ENCODE results near the gene SMYD2. TPM values are rescaled to one million over a fixed set of nuclear protein-coding genes. Genes with fewer than 3 reads are reported as not detected.
A peak's percentile ranks its signal among the peaks of the same experiment; 100 is the strongest.

The SMYD2 gene
- 41.6 TPM for total RNA-seq
- long read RNA-seq, transcript SMYD2-201 (12 exons, 1,671 nt), result major isoform, 44 of 69 reads
- long read RNA-seq, transcript SMYD2-203 (11 exons, 1,618 nt), result minor isoform, 8 of 69 reads
- long read RNA-seq, partial matches to known transcripts, result 6 of 69 reads
- long read RNA-seq, other reads (novel, unspliced or antisense), result 11 of 69 reads

- no peaks in the 10 kb centered on the region for H3K36me3 ChIP-seq
- DNase-seq (peak; percentile 87), ATAC-seq (peak; percentile 91 to 92)
- no peaks in the 10 kb centered on the region for H3K27me3 ChIP-seq (ENCODE audit: low read depth)
- peaks cover 28% of the 10 kb centered on the region for H3K4me1 ChIP-seq
- intact Hi-C loops (cut with DNase I), result no loop called here
- TF ChIP-seq, protein P1, sequence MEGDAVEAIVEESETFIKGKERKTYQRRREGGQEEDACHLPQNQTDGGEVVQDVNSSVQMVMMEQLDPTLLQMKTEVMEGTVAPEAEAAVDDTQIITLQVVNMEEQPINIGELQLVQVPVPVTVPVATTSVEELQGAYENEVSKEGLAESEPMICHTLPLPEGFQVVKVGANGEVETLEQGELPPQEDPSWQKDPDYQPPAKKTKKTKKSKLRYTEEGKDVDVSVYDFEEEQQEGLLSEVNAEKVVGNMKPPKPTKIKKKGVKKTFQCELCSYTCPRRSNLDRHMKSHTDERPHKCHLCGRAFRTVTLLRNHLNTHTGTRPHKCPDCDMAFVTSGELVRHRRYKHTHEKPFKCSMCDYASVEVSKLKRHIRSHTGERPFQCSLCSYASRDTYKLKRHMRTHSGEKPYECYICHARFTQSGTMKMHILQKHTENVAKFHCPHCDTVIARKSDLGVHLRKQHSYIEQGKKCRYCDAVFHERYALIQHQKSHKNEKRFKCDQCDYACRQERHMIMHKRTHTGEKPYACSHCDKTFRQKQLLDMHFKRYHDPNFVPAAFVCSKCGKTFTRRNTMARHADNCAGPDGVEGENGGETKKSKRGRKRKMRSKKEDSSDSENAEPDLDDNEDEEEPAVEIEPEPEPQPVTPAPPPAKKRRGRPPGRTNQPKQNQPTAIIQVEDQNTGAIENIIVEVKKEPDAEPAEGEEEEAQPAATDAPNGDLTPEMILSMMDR (IDR thresholded peaks at IDR 0.05), result no peak
- H3K27ac ChIP-seq, result peak within 1 kb of the TSS; percentile 94
- H3K4me3 ChIP-seq, result peak within 1 kb of the TSS; percentile 88
- no peaks in the 10 kb centered on the region for H3K9me3 ChIP-seq
These were observed at the start of gene SMYD2 for GRCh38 chr1:214281021-214281719. Gene SMYD2 (plus strand): TSS chr1:214281159. CDS start chr1:214281255, 96 bp downstream.

DNA sequence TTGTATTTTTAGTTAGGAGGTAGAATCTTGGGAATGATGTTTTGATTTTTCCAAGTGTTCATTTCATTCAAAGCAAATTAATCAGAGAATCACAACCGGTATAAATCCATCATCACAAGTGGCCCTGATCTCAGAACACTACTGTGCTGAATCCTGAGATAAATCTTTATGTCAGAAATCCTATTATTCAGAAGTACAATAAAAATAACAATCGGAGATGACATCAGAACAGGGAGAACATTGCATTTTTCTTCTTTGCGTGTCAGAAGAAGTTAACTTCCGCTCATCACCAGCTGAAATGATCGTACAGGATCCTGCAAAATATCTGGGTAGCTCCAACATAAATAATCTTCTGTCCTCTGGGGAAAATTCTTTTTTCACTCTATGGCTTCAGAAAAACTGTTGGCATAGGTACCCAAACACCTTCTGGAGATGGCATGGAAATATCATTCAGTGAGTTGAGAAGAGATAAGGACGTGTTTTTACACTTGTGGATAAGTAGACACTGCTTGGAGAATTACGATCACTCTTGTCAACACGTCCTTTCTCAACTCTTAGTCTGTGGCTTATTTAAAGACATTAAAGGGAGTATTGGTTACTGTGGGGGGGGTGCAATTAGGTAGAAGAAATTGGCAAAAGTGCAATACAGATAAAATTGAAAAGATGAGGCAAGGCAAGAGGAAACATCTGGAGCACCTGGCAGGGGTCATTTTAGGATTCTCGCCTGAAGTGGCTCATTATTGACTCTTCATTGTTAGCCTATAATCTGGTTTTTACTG, 46.9 kb upstream of the SMYD2 start:
- Histone ChIP-seq H3K27ac (no peak overlapping the region), H3K27me3 (ENCODE audit: low read depth) (no peaks in the 10 kb centered on the region), H3K4me1 (no peaks in the 10 kb centered on the region), H3K36me3 (no peaks in the 10 kb centered on the region), H3K4me3 (no peak overlapping the region), H3K9me3 (no peaks in the 10 kb centered on the region)
- TF ChIP-seq, protein P1 (IDR thresholded peaks at IDR 0.05), result no peak
- intact Hi-C loops (cut with DNase I), result no loop called here
- DNase-seq (no peak), ATAC-seq (no peak)

- no peaks in the 10 kb centered on the region for H3K36me3 ChIP-seq
- DNase-seq (no peak), ATAC-seq (no peak)
- no peak overlapping the region for H3K27ac ChIP-seq
- no peaks in the 10 kb centered on the region for H3K27me3 ChIP-seq (ENCODE audit: low read depth)
- no peaks in the 10 kb centered on the region for H3K9me3 ChIP-seq
- TF ChIP-seq, protein P1 (IDR thresholded peaks at IDR 0.05), result no peak
- intact Hi-C loops (cut with DNase I), result no loop called here
- H3K4me3 ChIP-seq, result no peak overlapping the region
- H3K4me1 ChIP-seq, result no peaks in the 10 kb centered on the region
These were observed 46.3 kb upstream of the SMYD2 start for GRCh38 chr1:214234635-214235025.

- DNase-seq (no peak), ATAC-seq (no peak)
- H3K36me3 ChIP-seq, result no peaks in the 10 kb centered on the region
- H3K4me1 ChIP-seq, result no peaks in the 10 kb centered on the region
- no peaks in the 10 kb centered on the region for H3K27me3 ChIP-seq (ENCODE audit: low read depth)
- TF ChIP-seq, protein P1 (IDR thresholded peaks at IDR 0.05), result no peak
- no peaks in the 10 kb centered on the region for H3K9me3 ChIP-seq
- intact Hi-C loops (cut with DNase I), result no loop called here
- no peak overlapping the region for H3K27ac ChIP-seq
- H3K4me3 ChIP-seq, result no peak overlapping the region
These were observed 44.5 kb upstream of the SMYD2 start for GRCh38 chr1:214236477-214236876.

- no peak overlapping the region for H3K27ac ChIP-seq
- DNase-seq (no peak), ATAC-seq (no peak)
- H3K36me3 ChIP-seq, result no peaks in the 10 kb centered on the region
- intact Hi-C loops (cut with DNase I), result no loop called here
- no peaks in the 10 kb centered on the region for H3K4me1 ChIP-seq
- TF ChIP-seq, protein P1 (IDR thresholded peaks at IDR 0.05), result no peak
- H3K9me3 ChIP-seq, result no peaks in the 10 kb centered on the region
- no peak overlapping the region for H3K4me3 ChIP-seq
- H3K27me3 ChIP-seq (ENCODE audit: low read depth), result no peaks in the 10 kb centered on the region
These were observed 39.9 kb upstream of the SMYD2 start for GRCh38 chr1:214241060-214241459.

Measured in lower lobe of right lung (tissue), 2 donors.